HepG2 (cell line): ENCODE results near the gene SHISA5. TPM values are rescaled to one million over a fixed set of nuclear protein-coding genes. Genes with fewer than 3 reads are reported as not detected.

Source experiments
- AKAP8 ChIP-seq: sonication (generic); formaldehyde crosslinking; IDR thresholded peaks from 2 replicates; pipeline ENCODE4 v1.5.1; 2020; ENCODE audit warnings: mild to moderate bottlenecking, missing genetic modification reagents
- BHLHE40 ChIP-seq: IDR thresholded peaks from 2 replicates; pipeline ENCODE4 v1.6.1; 2011; ENCODE audit warnings: low read length, improper control_type of control experiment
- CHD4 ChIP-seq: fragments of 200-600 bp; sonication (generic); IDR thresholded peaks from 2 replicates; pipeline ENCODE4 v1.7.0; 2017; ENCODE audit warnings: mild to moderate bottlenecking, low read length, borderline replicate concordance
- DR1 ChIP-seq: sonication (generic); formaldehyde crosslinking; IDR thresholded peaks from 2 replicates; pipeline ENCODE4 v1.8.0; 2021; ENCODE audit warnings: mild to moderate bottlenecking, missing genetic modification reagents, inconsistent platforms
- EED ChIP-seq: sonication (generic); formaldehyde crosslinking; IDR thresholded peaks from 2 replicates; pipeline ENCODE4 v1.5.0; 2020; ENCODE audit warnings: mild to moderate bottlenecking, missing genetic modification reagents
- GATAD1 ChIP-seq: IDR thresholded peaks from 2 replicates; pipeline ENCODE4 v1.6.1; 2016; ENCODE audit warnings: missing genetic modification reagents, missing compliant biosample characterization
- IRF2 ChIP-seq: IDR thresholded peaks from 2 replicates; pipeline ENCODE4 v1.6.1; 2018; ENCODE audit warnings: missing genetic modification reagents, missing compliant biosample characterization
- JUN ChIP-seq: sonication (generic); formaldehyde crosslinking; IDR thresholded peaks from 2 replicates; pipeline ENCODE4 v1.4.0; 2020; ENCODE audit warnings: mild to moderate bottlenecking, missing genetic modification reagents
- MZF1 ChIP-seq: sonication (generic); formaldehyde crosslinking; IDR thresholded peaks from 2 replicates; pipeline ENCODE4 v1.8.1; 2023; ENCODE audit warnings: mild to moderate bottlenecking, missing genetic modification reagents, borderline replicate concordance
- NAIF1 ChIP-seq: sonication (generic); formaldehyde crosslinking; IDR thresholded peaks from 2 replicates; pipeline ENCODE4 v1.5.0; 2020; ENCODE audit warnings: mild to moderate bottlenecking, missing genetic modification reagents, borderline replicate concordance
- NFE2L2 ChIP-seq: fragments of 150-350 bp; IDR thresholded peaks from 2 replicates; pipeline ENCODE4 v1.6.1; 2014; ENCODE audit warnings: low read length
- NR2F2 ChIP-seq: IDR thresholded peaks from 2 replicates; pipeline ENCODE4 v1.6.1; 2012; ENCODE audit warnings: low read depth, inconsistent platforms, borderline replicate concordance
- PCBP2 ChIP-seq: fragments of 200-400 bp; formaldehyde crosslinking; optimal IDR thresholded peaks from 2 replicates; pipeline ENCODE3; 2018; ENCODE audit warnings: low read length, low read depth; ENCODE audit not compliant: poor library complexity, severe bottlenecking
- PREB ChIP-seq: sonication (generic); formaldehyde crosslinking; IDR thresholded peaks from 2 replicates; pipeline ENCODE4 v1.4.0; 2020; ENCODE audit warnings: missing genetic modification reagents
- SMAD9 ChIP-seq: sonication (generic); formaldehyde crosslinking; IDR thresholded peaks from 2 replicates; pipeline ENCODE4 v1.5.1; 2020; ENCODE audit warnings: mild to moderate bottlenecking, missing genetic modification reagents
- SRSF4 ChIP-seq: fragments of 200-400 bp; formaldehyde crosslinking; IDR thresholded peaks from one replicate; pipeline ENCODE4 v1.6.1; 2018; ENCODE audit warnings: mild to moderate bottlenecking, low read depth, low read length, moderate library complexity; ENCODE audit not compliant: poor library complexity, severe bottlenecking
- TBL1XR1 ChIP-seq: fragments of 150-350 bp; IDR thresholded peaks from 2 replicates; pipeline ENCODE4 v1.6.1; 2014; ENCODE audit warnings: borderline replicate concordance, low read length; ENCODE audit not compliant: partially characterized antibody
- ZEB1 ChIP-seq: IDR thresholded peaks from 2 replicates; pipeline ENCODE4 v1.6.1; 2012; ENCODE audit warnings: mild to moderate bottlenecking, low read depth, inconsistent platforms; ENCODE audit not compliant: insufficient replicate concordance
- ZKSCAN5 ChIP-seq: sonication (generic); formaldehyde crosslinking; IDR thresholded peaks from 2 replicates; pipeline ENCODE4 v1.5.1; 2020; ENCODE audit warnings: mild to moderate bottlenecking, missing genetic modification reagents
- ZNF362 ChIP-seq: sonication (generic); formaldehyde crosslinking; IDR thresholded peaks from 2 replicates; pipeline ENCODE4 v1.4.0; 2020; ENCODE audit warnings: missing genetic modification reagents, mild to moderate bottlenecking, borderline replicate concordance
- ZNF570 ChIP-seq: sonication (generic); formaldehyde crosslinking; IDR thresholded peaks from 2 replicates; pipeline ENCODE4 v1.4.0; 2020; ENCODE audit warnings: mild to moderate bottlenecking, missing genetic modification reagents, borderline replicate concordance
- ZNF572 ChIP-seq: sonication (generic); formaldehyde crosslinking; IDR thresholded peaks from 2 replicates; pipeline ENCODE4 v1.5.1; 2020; ENCODE audit warnings: mild to moderate bottlenecking, missing genetic modification reagents
- ZNF629 ChIP-seq: sonication (generic); formaldehyde crosslinking; conservative IDR thresholded peaks from 2 replicates; pipeline ENCODE4 v1.5.0; 2020; ENCODE audit warnings: missing genetic modification reagents
- ZNF639 ChIP-seq: conservative IDR thresholded peaks from 2 replicates; pipeline ENCODE4 v1.6.1; 2018; ENCODE audit warnings: missing genetic modification reagents
- ZNF670 ChIP-seq: sonication (generic); formaldehyde crosslinking; IDR thresholded peaks from 2 replicates; pipeline ENCODE4 v1.8.0; 2022; ENCODE audit warnings: mild to moderate bottlenecking, missing genetic modification reagents, borderline replicate concordance
- ZNF691 ChIP-seq: sonication (generic); formaldehyde crosslinking; IDR thresholded peaks from 2 replicates; pipeline ENCODE4 v1.4.0; 2020; ENCODE audit warnings: missing genetic modification reagents, low read depth, mild to moderate bottlenecking, borderline replicate concordance
- ZNF720 ChIP-seq: sonication (generic); formaldehyde crosslinking; IDR thresholded peaks from 2 replicates; pipeline ENCODE4 v1.4.0; 2020; ENCODE audit warnings: missing genetic modification reagents
- ZZZ3 ChIP-seq: sonication (generic); formaldehyde crosslinking; IDR thresholded peaks from 2 replicates; pipeline ENCODE4 v1.4.0; 2020; ENCODE audit warnings: missing genetic modification reagents, mild to moderate bottlenecking, borderline replicate concordance
- polyA plus RNA-seq, 8 experiments: library from polyadenylated mRNA; depleted of rRNA in 3 of 8; stranded (reverse) in 7 of 8; unstranded in 1 of 8; fragments of >200 nt; fragmentation: Illumina TruSeq in 4 of 8; extraction: Trizol in 4 of 8; gene quantifications; 2 replicates each; pipeline versions ENCODE4 v1.2.1 to v1.2.3, GENCODE V29; 2011 to 2016; ENCODE audit warnings: low read depth in 4 of 8, missing spikeins in 1 of 8, mixed read lengths in 1 of 8; ENCODE audit not compliant: insufficient read depth in 1 of 8
- total RNA-seq, 5 experiments: library from RNA; depleted of rRNA; stranded (reverse); fragments of >200 nt; fragmentation: Illumina TruSeq; extraction: Trizol; gene quantifications; 2 replicates each; pipeline ENCODE4 v1.2.3, GENCODE V29; 2016; ENCODE audit warnings: low read depth in 1 of 5

Gene SHISA5
- total and polyA plus RNA-seq, 2 of the 13 experiments (the other 11 are each of a cell fraction or from before 2014, with no cell fraction given) = 75.8 to 91.4 TPM

- TF ChIP-seq PREB = no peak
- TF ChIP-seq ZNF570 (CRISPR knock-in tag) = no peak
- TF ChIP-seq ZNF362 = no peak
- TF ChIP-seq ZNF629 (CRISPR knock-in tag) = no peak
- TF ChIP-seq ZNF572 (CRISPR knock-in tag) = no peak
- TF ChIP-seq ZEB1 = no peak
- no peak; the same call in 1 of the 2 replicates for TF ChIP-seq IRF2 (CRISPR knock-in tag)
- TF ChIP-seq EED (CRISPR knock-in tag) = no peak
- TF ChIP-seq TBL1XR1 = no peak
- TF ChIP-seq ZNF691 = no peak
- no peak for TF ChIP-seq ZZZ3
- TF ChIP-seq ZNF639 (CRISPR knock-in tag) = no peak
- TF ChIP-seq DR1 (CRISPR knock-in tag) = 0 out of 2 replicates have a peak, but pooled peaks have one; percentile 24
- TF ChIP-seq AKAP8 (CRISPR knock-in tag) = peak; percentile 87
- TF ChIP-seq NFE2L2 = no peak
- peak; percentile 70; the same call in 1 of the 2 replicates for TF ChIP-seq ZNF670 (CRISPR knock-in tag)
- no peak for TF ChIP-seq ZNF720 (CRISPR knock-in tag)
- no peak for TF ChIP-seq SMAD9
- no peak for TF ChIP-seq GATAD1
- no peak; the same call in 1 of the 2 replicates for TF ChIP-seq NAIF1
- no peak for TF ChIP-seq PCBP2
- TF ChIP-seq SRSF4 = no peak
- no peak for TF ChIP-seq NR2F2
- no peak for TF ChIP-seq MZF1
- no peak for TF ChIP-seq JUN (CRISPR knock-in tag)
- no peak for TF ChIP-seq CHD4
- no peak for TF ChIP-seq ZKSCAN5 (CRISPR knock-in tag)
- no peak for TF ChIP-seq BHLHE40
Measured at GRCh38 chr3:48428572-48429316, 75.2 kb downstream of the SHISA5 start (continued).
